Skeletal muscle cell (primary cell): ENCODE measurements around the gene PGGT1B.
"Not testable (repeated sequence)": the region's sequence is repeated elsewhere in the genome, so short reads cannot be mapped to it uniquely, and the experiment has no call there.

Experiments used
- DNase-seq: peaks from one replicate; pipeline ENCODE4 v3.0.0-alpha.2; 2010; ENCODE audit warnings: low read depth
- H3K4me3 ChIP-seq: 2 replicates; pipeline ENCODE4 v1.5.1; 2011; ENCODE audit warnings: low read depth, mild to moderate bottlenecking, control low read depth, low read length, moderate library complexity

PGGT1B gene

DNA sequence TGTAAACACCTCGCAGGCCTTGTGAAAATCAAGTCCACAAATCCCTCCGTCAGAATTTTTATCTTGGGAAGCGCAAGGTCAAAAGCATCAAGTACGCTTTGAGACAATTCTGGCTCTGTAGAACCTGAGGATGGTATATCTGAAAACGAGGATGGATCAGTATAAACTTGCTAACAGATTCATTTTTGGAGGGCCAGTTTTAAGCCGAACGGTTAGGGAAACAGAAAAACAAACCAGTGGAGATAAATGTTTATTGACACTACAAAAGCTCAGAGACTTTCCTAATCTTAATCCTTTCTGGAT lies 352 bp upstream of the PGGT1B start:
- DNase-seq: no peak
- peak overlapping the region; percentile 80 for H3K4me3 ChIP-seq

DNA sequence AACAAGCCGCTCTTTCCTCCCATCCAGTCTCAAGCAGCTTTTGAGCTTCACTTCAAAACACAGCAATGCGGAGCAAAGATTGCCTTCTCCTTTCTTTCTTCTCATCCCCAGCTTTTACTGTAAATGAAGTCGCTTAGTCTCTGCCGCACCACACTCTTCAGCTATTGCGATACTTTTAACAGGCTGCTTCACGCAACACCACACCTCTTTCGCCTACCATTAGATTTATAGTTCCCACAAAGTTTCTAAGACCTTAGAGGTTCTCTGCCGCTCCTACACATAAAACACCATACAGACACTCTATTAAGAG lies 711 bp downstream of the PGGT1B start:
- DNase-seq: no peak
- peak overlapping the region; percentile 80 for H3K4me3 ChIP-seq

DNA sequence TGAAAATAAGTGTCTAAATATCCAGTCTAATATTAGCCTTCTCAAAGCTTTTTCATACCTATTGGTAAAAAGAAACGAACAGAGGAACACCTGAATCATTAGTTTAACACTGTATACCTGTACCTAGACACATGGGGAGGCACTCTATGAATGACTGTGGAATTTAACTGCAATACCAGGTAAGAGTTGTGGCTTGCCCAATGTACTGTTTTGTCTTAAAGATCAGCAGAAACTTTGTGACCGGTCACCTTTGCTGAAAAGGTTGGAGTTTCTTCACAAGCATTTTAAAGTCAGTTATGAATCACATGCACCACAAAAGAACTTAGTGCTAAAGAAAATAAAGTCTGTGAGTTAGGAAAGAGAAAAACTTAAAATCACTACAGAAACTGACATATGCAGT lies 2.4 kb downstream of the PGGT1B start:
- no peak overlapping the region for H3K4me3 ChIP-seq
- DNase-seq: no peak

GRCh38 chr5:115257981-115258380 lies 4.7 kb downstream of the PGGT1B start:
- DNase-seq: no peak
- H3K4me3 ChIP-seq: no peak overlapping the region

DNA sequence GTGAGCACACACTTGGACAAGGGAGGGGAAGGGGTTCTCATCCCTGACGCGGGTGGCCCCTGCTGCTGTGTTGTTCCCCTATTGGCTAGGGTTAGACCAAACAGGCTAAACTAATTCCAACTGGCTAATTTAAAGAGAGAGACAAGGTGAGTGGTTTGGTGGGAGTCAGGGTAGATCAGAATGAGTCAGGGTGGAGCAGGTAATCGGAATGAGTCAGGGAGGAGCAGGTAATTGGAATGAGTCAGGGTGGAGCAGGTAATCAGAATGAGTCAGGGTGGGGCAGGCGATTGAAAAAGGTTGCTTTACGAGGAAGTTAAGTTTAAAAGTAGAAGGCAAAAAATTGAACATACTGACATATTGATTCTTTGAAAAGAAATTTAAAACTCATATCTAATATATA lies 13.3 kb downstream of the PGGT1B start:
- DNase-seq, H3K4me3 ChIP-seq: not testable (repeated sequence)

GRCh38 chr5:115246361-115246991 lies 16.2 kb downstream of the PGGT1B start:
- no peak for DNase-seq
- H3K4me3 ChIP-seq: no peak overlapping the region

- DNase-seq: no peak
Measured at GRCh38 chr5:115243412-115243811, 19.3 kb downstream of the PGGT1B start.

DNA sequence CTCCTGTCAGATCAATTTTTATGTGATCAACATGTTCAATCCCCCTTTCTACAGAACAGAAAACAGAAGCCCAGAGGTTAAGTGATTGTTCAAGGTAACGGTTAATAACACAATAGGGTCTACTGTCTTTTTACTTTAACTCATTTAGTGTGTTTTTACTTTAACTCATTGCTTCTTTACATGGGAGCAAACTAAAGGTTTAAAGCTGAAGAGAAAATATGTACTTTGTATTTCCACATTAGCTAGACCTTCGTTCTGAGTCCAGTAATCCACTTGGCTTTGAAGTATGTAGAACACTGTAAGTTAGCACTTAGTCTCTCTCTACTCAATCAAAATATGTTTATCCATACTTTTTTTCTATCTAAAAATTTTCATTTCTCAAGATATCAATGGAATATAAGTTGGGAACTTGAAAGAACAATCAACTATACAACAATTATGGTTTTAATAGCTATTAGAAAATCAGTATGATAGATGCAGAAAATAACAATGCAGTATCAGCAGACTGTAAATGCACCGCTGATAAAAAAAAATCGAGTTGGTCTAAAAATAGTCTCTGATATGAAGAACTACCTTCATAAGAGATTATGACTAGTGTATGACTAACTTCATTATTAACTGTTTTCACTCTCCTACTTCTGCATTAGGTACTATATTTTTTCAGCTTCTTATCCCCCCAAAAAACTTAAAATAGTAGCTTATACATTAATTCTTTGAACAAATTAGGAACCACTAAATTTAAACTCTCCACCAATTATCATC lies 20.6 kb downstream of the PGGT1B start:
- DNase-seq: no peak

More at GRCh38 chr5:115243412-115243811, 19.3 kb downstream of the PGGT1B start:
- no peak overlapping the region for H3K4me3 ChIP-seq

DNA sequence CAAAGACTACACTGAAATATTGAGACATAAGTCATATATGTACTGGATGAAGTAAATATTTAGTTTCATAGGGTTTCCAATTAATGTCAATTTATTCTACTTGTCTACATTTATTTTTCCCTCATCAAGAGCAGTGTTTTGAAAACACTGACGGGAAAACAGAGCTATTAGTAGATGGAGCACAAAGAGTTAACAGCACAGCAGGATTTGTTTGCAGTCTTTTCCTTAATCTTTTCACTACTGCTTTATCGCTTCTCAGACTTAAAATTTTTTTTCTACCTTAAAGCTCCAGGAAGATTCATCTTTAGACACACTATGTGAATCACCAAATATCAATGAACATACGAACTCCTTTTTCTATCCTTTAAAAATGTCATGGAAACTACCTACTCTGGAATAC lies 25.6 kb downstream of the PGGT1B start:
- no peak overlapping the region for H3K4me3 ChIP-seq
- no peak for DNase-seq

More for the DNA sequence above, 20.6 kb downstream of the PGGT1B start:
- H3K4me3 ChIP-seq: no peak overlapping the region

GRCh38 chr5:115236599-115236998 lies 26.1 kb downstream of the PGGT1B start:
- DNase-seq: no peak
- no peak overlapping the region for H3K4me3 ChIP-seq

DNA sequence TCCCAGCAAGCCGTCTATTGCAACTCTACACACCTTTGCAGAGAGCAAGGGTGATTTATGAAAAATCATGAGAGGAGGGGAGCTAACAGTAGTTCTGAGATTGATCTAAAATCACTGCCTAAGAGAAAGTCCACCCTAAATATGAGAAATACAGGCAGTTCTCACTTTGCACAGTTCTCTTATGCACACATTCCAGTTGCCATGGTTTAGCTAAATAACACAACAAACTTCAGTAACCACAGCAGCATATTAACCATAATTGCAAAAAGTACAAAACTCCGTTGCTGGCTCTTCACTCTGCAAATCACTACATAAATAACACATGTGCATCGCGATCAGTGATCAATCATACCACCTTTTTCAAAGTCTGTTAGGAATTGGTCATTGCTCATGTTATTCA lies 31.1 kb downstream of the PGGT1B start:
- DNase-seq: no peak
- no peak overlapping the region for H3K4me3 ChIP-seq

GRCh38 chr5:115229606-115230005 lies 33.1 kb downstream of the PGGT1B start:
- no peak for DNase-seq
- H3K4me3 ChIP-seq: no peak overlapping the region

- DNase-seq: no peak
- H3K4me3 ChIP-seq: no peak overlapping the region
Measured at GRCh38 chr5:115227281-115227680, 35.4 kb downstream of the PGGT1B start.

DNA sequence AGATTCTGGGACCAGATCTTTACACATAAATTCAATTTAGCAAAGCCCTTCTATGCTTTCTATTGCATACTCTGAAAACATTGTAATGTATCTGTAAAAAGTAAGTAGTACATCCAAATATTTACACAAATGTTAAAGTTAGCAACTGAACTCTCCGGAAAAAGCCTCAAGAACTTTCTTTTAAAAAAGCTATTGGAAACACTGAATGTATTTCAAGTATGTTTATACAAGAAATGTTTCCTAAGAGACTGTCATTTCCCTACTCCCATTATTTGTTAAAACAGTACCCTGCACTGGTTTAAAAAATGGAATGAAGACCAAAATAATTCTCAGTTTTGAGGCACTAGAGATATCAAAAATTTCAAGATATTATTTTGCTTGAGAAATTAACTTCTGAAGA lies 48.1 kb downstream of the PGGT1B start:
- H3K4me3 ChIP-seq: no peak overlapping the region
- no peak for DNase-seq

- no peak overlapping the region for H3K4me3 ChIP-seq
- DNase-seq: no peak
Measured at GRCh38 chr5:115209279-115209678, 53.4 kb downstream of the PGGT1B start.

GRCh38 chr5:115202952-115203351 lies 59.7 kb downstream of the PGGT1B start:
- no peak for DNase-seq
- H3K4me3 ChIP-seq: no peak overlapping the region

GRCh38 chr5:115196161-115196560 lies 66.5 kb downstream of the PGGT1B start:
- H3K4me3 ChIP-seq: no peak overlapping the region
- no peak for DNase-seq

DNA sequence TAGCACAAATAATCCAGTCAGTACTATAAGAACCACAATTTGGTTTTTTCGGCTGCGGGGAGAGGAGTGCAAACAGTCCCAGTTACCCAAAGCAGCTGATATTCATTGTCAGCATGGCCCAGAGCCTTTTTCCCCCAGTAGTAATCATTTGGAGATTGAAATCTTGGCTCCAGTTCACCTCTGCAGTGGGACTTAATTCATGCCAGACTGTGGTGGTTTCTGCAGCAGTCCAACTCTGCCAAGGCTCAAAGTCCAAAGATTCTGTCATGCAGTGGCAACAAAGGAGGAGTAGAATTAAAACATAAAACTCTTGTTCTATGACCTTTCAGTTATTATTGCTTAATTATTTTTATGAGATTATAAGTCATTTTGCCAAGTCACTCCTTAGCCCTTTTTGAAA lies 68.0 kb downstream of the PGGT1B start:
- DNase-seq: no peak

GRCh38 chr5:115193295-115193694 lies 69.4 kb downstream of the PGGT1B start:
- no peak for DNase-seq
- H3K4me3 ChIP-seq: no peak overlapping the region

More for the DNA sequence above, 68.0 kb downstream of the PGGT1B start:
- H3K4me3 ChIP-seq: no peak overlapping the region

GRCh38 chr5:115192098-115192497 lies 70.6 kb downstream of the PGGT1B start:
- DNase-seq: no peak
- no peak overlapping the region for H3K4me3 ChIP-seq

GRCh38 chr5:115191474-115192031 lies 71.1 kb downstream of the PGGT1B start:
- H3K4me3 ChIP-seq: no peak overlapping the region
- DNase-seq: no peak
